H1 (cell line): ENCODE measurements around the gene CPNE5. TPM values are rescaled to one million over a fixed set of nuclear protein-coding genes. Genes with fewer than 3 reads are reported as not detected.

Experiments
- YY1 ChIP-seq: IDR thresholded peaks from 2 replicates; pipeline ENCODE4 v1.6.1; 2011; ENCODE audit warnings: low read depth, mild to moderate bottlenecking, low read length
- polyA plus RNA-seq, 7 experiments: library from polyadenylated mRNA; depleted of rRNA in 3 of 7; stranded (reverse) in 5 of 7; unstranded in 2 of 7; fragments of >200 nt in 5 of 7; fragments of 200-250 nt in 2 of 7; gene quantifications; 1 replicate in 5 of 7; 2 replicates in 1 of 7; 4 replicates in 1 of 7; pipeline versions ENCODE4 v1.2.1 to v1.2.3, GENCODE V29; 2011 to 2013; ENCODE audit warnings: missing spikeins in 2 of 7, mixed read lengths in 2 of 7
- total RNA-seq: library from RNA; stranded (reverse); fragmentation: NEBNext Ultra II Directional; extraction: Animal tissue kit (Norgen Biotek cat#: 25700); gene quantifications from 2 replicates; pipeline ENCODE4 v1.2.1, GENCODE V29; 2021

CPNE5 gene
- total and polyA plus RNA-seq, 2 of the 8 experiments (the other 6 are each of a cell fraction or from before 2014, with no cell fraction given), result 0.88 to 1.8 TPM

GRCh38 chr6:36815962-36816735, 23.1 kb downstream of the CPNE5 start (continued):
- no peak for TF ChIP-seq YY1
